HG03280 (cell line): ENCODE measurements around the gene IGFBP6.

Experiments used
- ATAC-seq: cut with Tn5 transposase; IDR thresholded peaks from one replicate; pipeline ENCODE4 v1.9.1; 2021; ENCODE audit warnings: mild to moderate bottlenecking, moderate library complexity; ENCODE audit not compliant: unreplicated experiment

The IGFBP6 gene

GRCh38 chr12:53059434-53060063 lies 37.9 kb upstream of the IGFBP6 start:
- ATAC-seq = no peak

DNA sequence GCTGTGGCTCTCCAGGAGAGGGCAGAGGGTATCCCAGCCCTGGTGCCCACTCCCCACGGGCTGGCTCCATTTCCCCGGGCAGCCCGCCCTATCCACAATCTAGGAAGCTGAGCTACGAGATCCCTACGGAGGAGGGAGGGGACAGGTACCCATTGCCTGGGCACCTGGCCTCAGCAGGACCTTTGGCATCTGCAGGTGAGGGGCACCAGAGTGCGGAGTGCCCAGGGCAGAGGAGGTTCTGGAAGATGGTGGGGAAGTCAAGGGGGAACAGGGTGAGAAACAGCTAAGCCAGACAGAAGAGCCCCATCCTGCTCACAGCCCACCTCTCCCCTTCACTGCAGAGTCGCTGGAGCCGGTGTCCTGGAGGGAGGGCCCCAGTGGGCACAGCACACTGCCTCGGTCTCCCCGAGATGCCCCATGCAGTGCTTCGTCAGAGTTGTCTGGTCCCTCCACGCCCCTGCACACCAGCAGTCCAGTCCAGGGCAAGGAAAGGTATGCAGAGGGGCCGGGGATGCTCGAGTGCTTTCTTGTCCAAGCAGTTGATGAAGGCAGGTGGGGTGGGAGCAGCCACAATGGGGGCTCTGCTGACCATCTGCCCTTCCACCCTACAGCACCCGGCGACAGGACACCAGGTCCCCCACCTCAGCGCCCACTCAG lies 37.3 kb upstream of the IGFBP6 start:
- ATAC-seq = no peak

GRCh38 chr12:53060721-53061276 lies 36.7 kb upstream of the IGFBP6 start:
- no peak for ATAC-seq

GRCh38 chr12:53061404-53062010 lies 36.0 kb upstream of the IGFBP6 start:
- no peak for ATAC-seq

- ATAC-seq = no peak
Observed at GRCh38 chr12:53062011-53062961, 35.2 kb upstream of the IGFBP6 start.

DNA sequence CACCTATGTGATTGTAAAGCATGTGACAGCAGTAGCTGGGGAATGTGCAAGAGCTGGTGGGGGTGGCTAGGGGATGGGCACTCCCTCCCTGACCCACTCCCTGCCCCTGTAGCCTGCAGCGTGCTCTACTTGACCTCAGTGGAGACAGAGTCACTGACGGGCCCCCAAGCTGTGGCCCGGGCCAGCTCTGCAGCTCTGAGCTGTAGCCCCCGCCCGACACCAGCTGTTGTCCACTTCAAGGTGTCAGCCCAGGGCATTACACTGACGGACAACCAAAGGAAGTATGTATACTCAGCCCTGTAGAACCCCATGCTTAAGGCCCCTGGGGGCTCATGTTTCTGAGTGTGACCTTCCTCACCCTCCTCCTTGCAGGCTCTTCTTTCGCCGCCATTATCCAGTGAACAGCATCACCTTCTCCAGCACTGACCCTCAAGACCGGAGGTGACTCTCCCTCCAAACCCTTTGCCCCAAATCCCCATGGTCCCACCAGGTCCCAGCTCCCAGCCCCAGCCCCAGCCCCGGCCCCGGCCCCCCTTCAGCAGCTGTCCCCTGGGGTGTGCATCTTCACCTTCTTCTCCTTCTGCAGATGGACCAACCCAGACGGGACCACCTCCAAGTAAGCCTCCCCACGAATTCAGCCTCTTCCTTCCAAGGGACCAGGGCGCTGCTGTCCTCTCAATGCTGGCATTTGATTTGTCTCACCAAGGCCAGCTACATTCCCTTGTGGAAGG lies 34.3 kb upstream of the IGFBP6 start:
- no peak for ATAC-seq

DNA sequence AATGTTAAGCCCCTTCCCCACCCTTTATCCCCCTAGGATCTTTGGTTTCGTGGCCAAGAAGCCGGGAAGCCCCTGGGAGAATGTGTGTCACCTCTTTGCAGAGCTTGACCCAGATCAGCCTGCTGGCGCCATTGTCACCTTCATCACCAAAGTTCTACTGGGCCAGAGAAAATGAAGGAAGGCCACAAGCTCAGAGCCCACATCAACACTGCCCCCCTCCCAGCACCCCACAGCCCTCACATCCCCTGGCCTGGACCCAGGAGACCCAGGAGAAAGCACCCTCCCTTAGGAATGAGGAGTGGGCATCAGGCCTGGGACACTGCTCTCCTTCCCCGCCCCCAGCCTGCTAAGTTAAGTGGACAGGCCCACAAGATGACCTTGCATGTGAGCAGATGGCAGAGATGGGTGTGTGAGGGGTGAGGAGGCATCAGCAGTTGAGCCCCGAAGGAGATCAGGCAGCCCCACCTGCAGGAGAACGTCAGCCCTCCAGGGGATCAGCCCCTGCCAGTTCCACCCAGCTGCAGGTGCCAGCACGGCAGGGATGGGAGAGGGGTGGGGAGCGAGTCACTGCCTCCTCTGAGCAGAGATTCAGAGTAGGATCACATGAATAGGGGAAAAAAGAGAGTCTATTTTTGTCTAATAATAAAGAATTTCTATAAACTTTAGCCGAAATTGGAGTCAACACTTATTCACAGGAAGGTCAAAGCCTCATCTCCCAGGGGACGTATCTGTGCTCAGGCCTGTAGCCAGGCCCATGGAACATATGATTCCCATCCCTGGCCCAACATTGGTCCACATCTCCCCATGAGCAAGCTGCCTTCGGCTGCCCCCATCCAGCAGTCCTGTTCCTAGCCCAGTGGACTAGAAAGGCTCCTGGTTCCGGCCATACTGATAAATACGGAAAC lies 33.5 kb upstream of the IGFBP6 start:
- no peak for ATAC-seq

DNA sequence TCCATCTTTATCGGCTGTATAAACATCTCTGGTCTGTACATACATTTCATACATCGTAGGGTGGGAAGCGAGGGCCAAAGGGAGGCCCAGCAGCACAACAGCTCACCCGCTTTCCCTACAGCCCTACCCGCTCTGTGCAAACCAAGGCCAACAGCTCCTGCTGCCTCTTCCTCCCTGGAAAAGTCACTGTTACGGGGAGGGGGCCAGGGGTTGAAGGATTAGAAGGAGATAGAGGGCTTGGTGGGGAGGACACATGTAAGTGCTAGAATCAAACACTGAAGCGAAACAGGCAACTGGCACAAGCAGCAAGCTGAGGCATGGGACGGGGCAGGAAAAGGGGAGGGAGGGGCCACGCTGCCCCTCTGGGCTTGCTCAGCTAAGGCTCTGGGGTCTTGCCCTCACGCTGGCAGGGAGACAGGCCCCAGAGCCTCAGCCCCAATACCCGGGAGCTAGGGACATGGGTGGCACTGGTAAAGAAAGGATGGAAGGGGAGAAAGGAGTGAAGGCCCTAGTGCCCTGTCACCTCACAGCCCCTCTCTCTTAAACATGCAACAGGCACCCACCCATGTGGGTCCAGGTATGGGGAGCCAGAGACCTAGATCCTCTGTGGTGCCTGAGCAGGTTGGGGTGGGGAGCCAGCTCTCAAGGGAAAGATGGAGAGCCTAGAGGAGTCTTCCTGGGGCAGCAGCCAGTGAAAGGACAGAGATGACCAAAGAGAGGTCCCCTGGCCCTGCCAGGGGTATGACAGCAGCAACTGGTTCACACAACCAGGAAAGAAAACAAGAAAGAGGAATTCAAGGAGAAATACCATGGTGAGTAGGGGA lies 32.6 kb upstream of the IGFBP6 start:
- no peak for ATAC-seq

DNA sequence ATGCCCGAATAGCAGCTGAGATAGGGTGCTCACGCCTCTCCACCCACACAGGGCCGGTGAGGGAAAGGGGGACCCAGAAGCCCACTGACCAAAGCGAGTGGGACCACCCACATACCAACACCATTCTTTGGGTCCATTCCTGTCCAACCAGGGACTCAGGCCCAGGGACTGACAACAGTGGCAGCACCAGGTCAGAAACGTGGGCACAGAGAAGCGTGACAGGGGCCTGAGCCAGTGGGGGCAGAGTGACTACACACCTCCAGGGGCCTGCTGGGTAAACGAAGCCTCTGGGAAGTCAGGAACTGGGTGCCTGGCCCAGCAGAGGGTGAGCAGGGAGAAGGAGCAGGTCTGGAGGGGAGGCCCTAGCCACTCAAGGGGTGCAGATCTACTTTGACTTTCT lies 32.0 kb upstream of the IGFBP6 start:
- ATAC-seq = no peak

- no peak for ATAC-seq
Observed at GRCh38 chr12:53065975-53066931, 31.2 kb upstream of the IGFBP6 start.

DNA sequence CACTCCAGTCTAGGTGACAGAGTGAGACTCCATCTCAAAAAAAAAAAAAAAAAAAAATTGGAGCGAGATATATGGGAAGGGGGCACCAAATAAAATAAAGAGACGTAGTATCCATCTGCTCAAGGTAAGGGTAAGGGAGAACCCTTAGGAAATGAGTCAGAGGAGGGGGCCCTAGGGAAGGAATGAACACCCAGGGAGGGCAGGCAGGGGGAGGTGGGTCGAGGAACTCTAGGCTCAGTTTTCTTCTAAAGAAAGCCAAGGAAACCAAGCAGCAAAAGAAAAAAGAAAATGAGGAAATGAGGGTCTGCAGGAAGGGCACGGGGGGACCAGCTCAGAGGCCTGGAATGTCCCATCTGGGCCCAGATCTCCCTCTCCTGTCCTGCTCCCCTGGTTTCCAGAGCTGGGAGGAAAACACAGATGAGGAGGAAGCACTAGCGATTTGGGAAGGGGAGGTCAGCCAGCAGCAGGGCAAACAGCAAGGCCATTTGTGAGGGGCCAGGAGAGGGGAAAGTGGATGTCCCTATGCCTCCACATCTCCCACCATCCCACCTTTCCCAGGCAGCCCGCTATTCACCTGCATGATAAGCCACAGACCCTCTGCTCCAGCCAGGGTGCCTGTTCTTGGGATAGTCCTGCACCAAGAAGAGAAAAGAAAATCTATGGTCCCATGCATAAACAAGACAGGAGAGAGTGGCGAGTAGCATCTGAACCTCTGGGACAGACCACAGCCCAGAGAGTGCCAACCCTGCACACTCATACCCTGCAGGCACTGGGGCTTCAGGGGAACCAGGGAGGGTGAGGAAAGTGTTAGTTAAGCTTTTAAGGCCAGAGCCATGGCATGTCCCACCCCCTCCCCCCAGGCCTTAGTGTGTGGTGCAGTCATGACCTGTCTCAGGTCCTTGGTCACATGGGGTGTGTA lies 30.1 kb upstream of the IGFBP6 start:
- no peak for ATAC-seq

DNA sequence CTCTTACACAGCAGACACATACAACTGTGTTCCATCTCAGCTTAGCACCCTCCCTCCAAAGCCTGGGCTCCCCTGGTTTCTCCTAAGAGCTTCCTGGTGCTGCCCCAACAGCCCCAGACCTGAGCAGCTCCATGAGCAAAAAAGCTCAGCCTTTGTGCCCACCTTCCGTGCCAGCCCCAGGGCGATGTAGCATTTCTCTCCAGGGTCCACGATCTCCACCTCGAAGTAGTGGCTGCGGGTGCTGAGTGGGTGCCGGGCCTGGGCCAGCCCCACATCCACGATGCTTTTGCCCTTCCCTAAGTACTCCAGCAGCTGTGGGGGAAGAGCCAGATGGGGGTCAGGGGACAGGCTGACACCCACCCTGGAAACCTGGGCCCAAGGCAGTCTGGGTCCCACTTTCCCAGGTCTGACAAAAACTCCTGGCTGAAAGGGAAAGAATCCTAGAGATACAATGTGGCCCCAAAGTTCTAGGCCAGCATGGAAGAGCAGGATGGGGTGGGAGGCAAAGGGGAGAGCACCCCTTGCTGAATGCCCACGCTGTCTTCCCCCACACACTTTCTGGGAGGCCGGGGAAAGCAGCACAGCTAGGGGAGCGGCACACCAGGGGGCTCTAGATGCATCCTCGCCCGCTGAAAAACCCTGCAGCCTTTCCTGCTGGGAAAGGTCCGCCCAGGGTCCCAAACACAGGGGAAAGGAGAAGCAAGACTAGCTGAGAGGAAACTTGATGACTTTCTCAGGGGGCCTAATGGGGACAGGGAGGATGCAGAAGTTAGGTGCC lies 29.3 kb upstream of the IGFBP6 start:
- no peak for ATAC-seq

- ATAC-seq = no peak
Observed at GRCh38 chr12:53068811-53069585, 28.5 kb upstream of the IGFBP6 start.

- no peak for ATAC-seq
Observed at GRCh38 chr12:53069621-53070410, 27.7 kb upstream of the IGFBP6 start.
